Neural cell (in vitro differentiated cells): Measurements from ENCODE around the gene ACTRT3.

Experiments used
- EZH2 ChIP-seq: fragments of 200-600, 300-800 bp; shearing (Covaris generic), sonication (generic); IDR thresholded peaks from 2 replicates; pipeline ENCODE4 v1.6.1; 2014; ENCODE audit warnings: antibody characterized with exemption, low read length, borderline replicate concordance, mild to moderate bottlenecking; ENCODE audit not compliant: insufficient read depth, poor library complexity, severe bottlenecking
- MXI1 ChIP-seq: fragments of 450-650 bp; conservative IDR thresholded peaks from 2 replicates; pipeline ENCODE4 v1.6.1; 2014; ENCODE audit warnings: antibody characterized with exemption, mild to moderate bottlenecking; ENCODE audit not compliant: poor library complexity, severe bottlenecking
- POLR2AphosphoS5 ChIP-seq: IDR thresholded peaks from 2 replicates; pipeline ENCODE4 v1.6.1; 2012
- RAD21 ChIP-seq: fragments of 450-650 bp; conservative IDR thresholded peaks from 2 replicates; pipeline ENCODE4 v1.6.1; 2014; ENCODE audit warnings: antibody characterized with exemption, mild to moderate bottlenecking, moderate library complexity
- TAF1 ChIP-seq: IDR thresholded peaks from 2 replicates; pipeline ENCODE4 v1.6.1; 2012; ENCODE audit warnings: low read depth
- TF ChIP-seq, protein P1 (sequence below): fragments of 450-650 bp; IDR thresholded peaks from 2 replicates; pipeline ENCODE4 v1.5.1; 2014; ENCODE audit warnings: antibody characterized with exemption, mild to moderate bottlenecking, moderate library complexity; ENCODE audit not compliant: poor library complexity, severe bottlenecking
- TF ChIP-seq, protein P2 (sequence below): IDR thresholded peaks from 2 replicates; pipeline ENCODE4 v1.6.1; 2012; ENCODE audit warnings: borderline replicate concordance

DNA sequence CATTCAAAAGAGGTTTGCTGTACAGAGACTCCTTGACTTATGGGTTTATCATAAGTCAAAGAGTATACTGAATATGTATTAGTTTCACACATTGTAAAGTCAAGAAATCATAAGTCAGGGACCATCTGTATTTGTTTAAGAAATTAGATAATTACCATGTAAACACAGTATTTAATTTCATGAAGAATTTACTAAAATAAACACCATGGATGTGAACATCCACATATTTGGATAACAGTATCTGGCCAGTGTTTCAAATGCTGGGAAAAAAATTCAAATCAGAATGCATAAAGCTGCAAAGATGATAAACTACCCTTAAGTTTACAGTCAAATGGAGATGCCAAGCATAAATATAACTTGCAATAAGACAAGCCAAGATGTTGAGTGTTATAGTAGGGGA, 20.9 kb upstream of the ACTRT3 start:
- no peak for TF ChIP-seq POLR2AphosphoS5
- TF ChIP-seq EZH2, result no peak
- TF ChIP-seq, protein P1, sequence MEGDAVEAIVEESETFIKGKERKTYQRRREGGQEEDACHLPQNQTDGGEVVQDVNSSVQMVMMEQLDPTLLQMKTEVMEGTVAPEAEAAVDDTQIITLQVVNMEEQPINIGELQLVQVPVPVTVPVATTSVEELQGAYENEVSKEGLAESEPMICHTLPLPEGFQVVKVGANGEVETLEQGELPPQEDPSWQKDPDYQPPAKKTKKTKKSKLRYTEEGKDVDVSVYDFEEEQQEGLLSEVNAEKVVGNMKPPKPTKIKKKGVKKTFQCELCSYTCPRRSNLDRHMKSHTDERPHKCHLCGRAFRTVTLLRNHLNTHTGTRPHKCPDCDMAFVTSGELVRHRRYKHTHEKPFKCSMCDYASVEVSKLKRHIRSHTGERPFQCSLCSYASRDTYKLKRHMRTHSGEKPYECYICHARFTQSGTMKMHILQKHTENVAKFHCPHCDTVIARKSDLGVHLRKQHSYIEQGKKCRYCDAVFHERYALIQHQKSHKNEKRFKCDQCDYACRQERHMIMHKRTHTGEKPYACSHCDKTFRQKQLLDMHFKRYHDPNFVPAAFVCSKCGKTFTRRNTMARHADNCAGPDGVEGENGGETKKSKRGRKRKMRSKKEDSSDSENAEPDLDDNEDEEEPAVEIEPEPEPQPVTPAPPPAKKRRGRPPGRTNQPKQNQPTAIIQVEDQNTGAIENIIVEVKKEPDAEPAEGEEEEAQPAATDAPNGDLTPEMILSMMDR, result no peak
- TF ChIP-seq, protein P2, sequence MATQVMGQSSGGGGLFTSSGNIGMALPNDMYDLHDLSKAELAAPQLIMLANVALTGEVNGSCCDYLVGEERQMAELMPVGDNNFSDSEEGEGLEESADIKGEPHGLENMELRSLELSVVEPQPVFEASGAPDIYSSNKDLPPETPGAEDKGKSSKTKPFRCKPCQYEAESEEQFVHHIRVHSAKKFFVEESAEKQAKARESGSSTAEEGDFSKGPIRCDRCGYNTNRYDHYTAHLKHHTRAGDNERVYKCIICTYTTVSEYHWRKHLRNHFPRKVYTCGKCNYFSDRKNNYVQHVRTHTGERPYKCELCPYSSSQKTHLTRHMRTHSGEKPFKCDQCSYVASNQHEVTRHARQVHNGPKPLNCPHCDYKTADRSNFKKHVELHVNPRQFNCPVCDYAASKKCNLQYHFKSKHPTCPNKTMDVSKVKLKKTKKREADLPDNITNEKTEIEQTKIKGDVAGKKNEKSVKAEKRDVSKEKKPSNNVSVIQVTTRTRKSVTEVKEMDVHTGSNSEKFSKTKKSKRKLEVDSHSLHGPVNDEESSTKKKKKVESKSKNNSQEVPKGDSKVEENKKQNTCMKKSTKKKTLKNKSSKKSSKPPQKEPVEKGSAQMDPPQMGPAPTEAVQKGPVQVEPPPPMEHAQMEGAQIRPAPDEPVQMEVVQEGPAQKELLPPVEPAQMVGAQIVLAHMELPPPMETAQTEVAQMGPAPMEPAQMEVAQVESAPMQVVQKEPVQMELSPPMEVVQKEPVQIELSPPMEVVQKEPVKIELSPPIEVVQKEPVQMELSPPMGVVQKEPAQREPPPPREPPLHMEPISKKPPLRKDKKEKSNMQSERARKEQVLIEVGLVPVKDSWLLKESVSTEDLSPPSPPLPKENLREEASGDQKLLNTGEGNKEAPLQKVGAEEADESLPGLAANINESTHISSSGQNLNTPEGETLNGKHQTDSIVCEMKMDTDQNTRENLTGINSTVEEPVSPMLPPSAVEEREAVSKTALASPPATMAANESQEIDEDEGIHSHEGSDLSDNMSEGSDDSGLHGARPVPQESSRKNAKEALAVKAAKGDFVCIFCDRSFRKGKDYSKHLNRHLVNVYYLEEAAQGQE, result no peak
- no peak for TF ChIP-seq TAF1
- no peak for TF ChIP-seq MXI1
- no peak for TF ChIP-seq RAD21
